Measurements from ENCODE around the gene ERO1B. TPM values are rescaled to one million over a fixed set of nuclear protein-coding genes. Genes with fewer than 3 reads are reported as not detected.

The ERO1B gene
- total and polyA plus RNA-seq, 5 donors: 3.2 to 6.3 (median 5.0) TPM

DNA sequence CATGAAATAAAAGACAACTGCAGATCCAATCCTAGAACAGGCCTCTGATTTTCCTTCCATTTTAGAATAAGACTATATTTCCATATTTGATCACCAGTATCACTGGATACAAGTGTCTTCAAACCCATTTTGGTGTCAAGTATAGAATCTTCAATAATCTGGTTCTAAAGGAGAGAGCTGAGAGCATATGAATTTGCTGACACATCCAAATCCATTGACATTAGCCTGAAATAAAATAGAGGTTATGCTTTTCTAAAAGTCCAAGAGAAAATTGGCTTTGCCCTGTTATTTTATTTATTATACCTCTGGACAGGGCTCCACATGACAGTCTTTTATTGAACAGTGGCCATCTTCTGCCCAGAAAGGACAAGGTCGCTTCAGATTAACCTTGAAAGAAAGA, 28.6 kb downstream of the ERO1B start:
- intact Hi-C loops (cut with DNase I): no loop called here
- ATAC-seq: no peak

DNA sequence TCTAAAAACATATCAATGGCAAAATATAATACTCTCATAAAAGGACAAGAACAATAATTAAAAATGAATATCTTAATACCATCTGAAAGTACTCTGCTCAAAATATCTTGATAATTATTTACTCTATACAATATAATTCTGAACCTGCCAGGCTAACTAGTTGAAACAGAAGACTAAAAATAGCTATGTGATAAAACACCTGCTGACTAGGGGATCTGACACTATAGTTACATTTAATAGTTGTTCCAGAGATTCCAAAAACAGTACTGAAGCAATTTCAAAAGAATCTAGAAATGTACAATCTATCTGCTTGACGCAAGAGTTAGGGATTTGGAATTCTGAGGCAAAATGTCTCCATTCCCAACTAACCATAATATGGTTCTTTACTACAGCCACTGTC, 30.2 kb downstream of the ERO1B start:
- DNase-seq (no peak), ATAC-seq (no peak)
- peaks cover 2% of the 10 kb centered on the region for H3K4me1 ChIP-seq (ENCODE audit: control insufficient read depth, insufficient read depth, low read length)
- H3K4me3 ChIP-seq (ENCODE audit: low read length): no peak overlapping the region
- 79% methylated on average over 1 of the region's 1 CpG for WGBS
- intact Hi-C loops (cut with DNase I): no loop called here
- no peak overlapping the region for H3K27ac ChIP-seq (ENCODE audit: low read length)
- no peaks in the 10 kb centered on the region for H3K9me3 ChIP-seq (ENCODE audit: control insufficient read depth, low read length)
- no peaks in the 10 kb centered on the region for H3K27me3 ChIP-seq (ENCODE audit: control insufficient read depth, insufficient read depth)

More for the DNA sequence above, 28.6 kb downstream of the ERO1B start:
- no peak overlapping the region for H3K27ac ChIP-seq (ENCODE audit: low read length)
- no peak for DNase-seq
- no peaks in the 10 kb centered on the region for H3K27me3 ChIP-seq (ENCODE audit: control insufficient read depth, insufficient read depth)
- 99% methylated on average over 1 of the region's 1 CpG for WGBS
- peaks cover 2% of the 10 kb centered on the region for H3K4me1 ChIP-seq (ENCODE audit: control insufficient read depth, insufficient read depth, low read length)
- no peaks in the 10 kb centered on the region for H3K9me3 ChIP-seq (ENCODE audit: control insufficient read depth, low read length)
- H3K4me3 ChIP-seq (ENCODE audit: low read length): no peak overlapping the region

DNA sequence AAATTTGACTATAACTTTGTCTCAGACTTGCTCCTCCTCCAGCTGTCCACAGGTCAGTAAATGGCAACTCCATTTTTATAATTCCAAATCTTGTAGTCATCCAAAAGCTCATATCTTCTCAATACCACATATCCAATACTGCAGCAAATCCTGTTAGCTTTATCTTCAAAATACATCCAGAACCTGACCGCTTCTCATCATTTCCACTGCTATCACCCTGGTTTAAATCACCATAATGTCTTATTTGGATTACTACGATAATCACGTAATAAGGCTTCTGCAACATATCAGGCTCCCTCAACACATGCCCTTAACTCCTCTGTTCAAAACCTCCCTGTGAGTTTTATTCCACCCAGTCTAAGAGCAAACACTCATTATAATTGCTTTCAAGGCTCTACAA, 34.5 kb downstream of the ERO1B start:
- intact Hi-C loops (cut with DNase I): no loop called here

DNA sequence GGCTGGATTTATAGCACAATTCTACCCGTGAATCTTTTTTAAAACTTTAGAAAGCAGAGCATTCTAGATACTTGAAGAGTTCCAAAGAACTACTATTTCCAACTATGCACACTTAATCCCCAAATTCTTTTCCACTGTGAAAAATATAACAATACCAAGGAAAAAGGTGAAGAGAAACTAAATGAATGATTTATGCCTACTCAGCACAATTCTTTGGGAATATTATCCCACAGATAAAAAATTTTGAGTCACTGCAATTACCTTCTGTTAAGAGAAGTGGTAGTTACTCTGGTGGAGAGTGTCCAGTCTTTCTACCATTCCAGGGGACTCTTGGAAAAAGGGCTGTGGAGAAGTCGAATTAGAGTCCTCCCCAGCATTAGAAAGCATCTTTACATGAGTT, 39.2 kb downstream of the ERO1B start:
- Histone ChIP-seq H3K4me3 (ENCODE audit: low read length) (no peak overlapping the region), H3K9me3 (ENCODE audit: control insufficient read depth, low read length) (no peaks in the 10 kb centered on the region), H3K4me1 (ENCODE audit: control insufficient read depth, insufficient read depth, low read length) (no peaks in the 10 kb centered on the region), H3K27ac (ENCODE audit: low read length) (no peak overlapping the region), H3K27me3 (ENCODE audit: control insufficient read depth, insufficient read depth) (no peaks in the 10 kb centered on the region)
- ATAC-seq (no peak), DNase-seq (no peak)
- intact Hi-C loops (cut with DNase I): no loop called here
- WGBS: 92% methylated on average over 2 of the region's 2 CpGs

More for the DNA sequence above, 34.5 kb downstream of the ERO1B start:
- 96% methylated on average over 3 of the region's 3 CpGs for WGBS
- Histone ChIP-seq H3K27ac (ENCODE audit: low read length) (no peak overlapping the region), H3K4me1 (ENCODE audit: control insufficient read depth, insufficient read depth, low read length) (no peaks in the 10 kb centered on the region), H3K27me3 (ENCODE audit: control insufficient read depth, insufficient read depth) (no peaks in the 10 kb centered on the region), H3K4me3 (ENCODE audit: low read length) (no peak overlapping the region), H3K9me3 (ENCODE audit: control insufficient read depth, low read length) (no peaks in the 10 kb centered on the region)
- DNase-seq: no peak
- no peak for ATAC-seq

DNA sequence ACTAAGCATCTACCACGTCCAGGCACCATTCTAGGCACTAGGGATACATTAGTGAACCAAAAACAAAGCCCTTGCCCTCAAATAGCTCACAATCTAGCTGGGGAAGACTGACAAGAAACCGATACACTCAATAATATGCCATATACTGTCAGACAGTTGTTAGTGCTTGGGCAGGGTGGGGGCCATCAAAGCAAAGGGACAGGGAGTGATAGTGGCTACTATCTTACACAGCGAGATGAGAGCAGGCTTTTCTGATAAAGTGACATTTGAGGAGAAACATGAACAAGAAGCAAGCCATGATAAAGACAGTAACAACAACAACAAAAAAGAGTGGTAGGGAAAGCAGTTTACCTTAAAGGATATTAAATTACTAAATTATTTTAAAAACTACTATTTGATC, 41.1 kb downstream of the ERO1B start:
- Histone ChIP-seq H3K4me1 (ENCODE audit: control insufficient read depth, insufficient read depth, low read length) (no peaks in the 10 kb centered on the region), H3K27ac (ENCODE audit: low read length) (no peak overlapping the region), H3K9me3 (ENCODE audit: control insufficient read depth, low read length) (no peaks in the 10 kb centered on the region), H3K27me3 (ENCODE audit: control insufficient read depth, insufficient read depth) (no peaks in the 10 kb centered on the region), H3K4me3 (ENCODE audit: low read length) (no peak overlapping the region)
- intact Hi-C loops (cut with DNase I): no loop called here
- 83% methylated on average over 3 of the region's 3 CpGs for WGBS
- no peak for DNase-seq
- ATAC-seq: no peak

DNA sequence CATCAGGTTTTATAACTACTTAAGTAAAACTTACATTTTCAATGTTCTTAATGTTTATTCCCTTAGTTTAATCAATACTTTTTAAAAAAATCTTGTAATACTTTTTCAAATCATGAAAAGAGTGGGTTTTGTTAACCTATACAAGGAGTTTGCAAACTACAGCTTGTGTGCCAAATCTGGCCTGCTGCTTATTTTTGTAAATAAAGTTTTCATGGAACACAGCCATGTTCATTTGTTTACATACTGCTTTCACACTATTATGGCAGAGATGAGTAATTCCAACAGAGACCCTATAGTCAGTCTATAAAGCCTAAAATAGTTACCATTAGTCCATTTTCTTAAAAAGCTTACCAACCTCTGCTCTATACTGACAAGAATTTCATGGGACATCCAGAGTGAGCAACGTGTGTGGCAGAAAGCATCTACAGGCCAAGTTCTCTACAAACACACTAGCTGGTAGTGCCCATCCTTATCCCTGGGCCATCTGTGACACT, 42.6 kb downstream of the ERO1B start:
- intact Hi-C loops (cut with DNase I): no loop called here
- no peak for ATAC-seq
- no peaks in the 10 kb centered on the region for H3K9me3 ChIP-seq (ENCODE audit: control insufficient read depth, low read length)
- H3K4me3 ChIP-seq (ENCODE audit: low read length): no peak overlapping the region
- no peaks in the 10 kb centered on the region for H3K27me3 ChIP-seq (ENCODE audit: control insufficient read depth, insufficient read depth)
- DNase-seq: no peak
- no peaks in the 10 kb centered on the region for H3K4me1 ChIP-seq (ENCODE audit: control insufficient read depth, insufficient read depth, low read length)
- 79% methylated on average over 1 of the region's 1 CpG for WGBS
- H3K27ac ChIP-seq (ENCODE audit: low read length): no peak overlapping the region

DNA sequence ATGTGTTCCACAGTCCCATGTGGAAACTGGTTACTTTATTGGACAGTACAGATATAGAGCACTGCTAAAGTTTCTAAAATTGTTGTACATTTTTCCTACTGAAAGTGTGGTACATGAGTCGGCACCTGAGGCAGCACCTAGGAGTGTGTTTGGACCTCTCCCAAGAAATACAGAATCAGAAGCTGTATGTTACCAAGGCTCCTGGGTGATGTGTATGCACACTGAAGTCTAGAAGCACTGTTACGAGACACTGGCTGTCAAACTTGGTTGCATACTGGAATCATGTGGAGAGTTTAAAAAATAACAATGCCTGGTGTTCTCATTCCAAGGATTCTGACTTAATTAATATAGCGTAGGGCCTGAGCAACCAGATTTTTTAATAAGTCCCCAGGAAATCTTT, 46.6 kb downstream of the ERO1B start:
- ATAC-seq: no peak

DNA sequence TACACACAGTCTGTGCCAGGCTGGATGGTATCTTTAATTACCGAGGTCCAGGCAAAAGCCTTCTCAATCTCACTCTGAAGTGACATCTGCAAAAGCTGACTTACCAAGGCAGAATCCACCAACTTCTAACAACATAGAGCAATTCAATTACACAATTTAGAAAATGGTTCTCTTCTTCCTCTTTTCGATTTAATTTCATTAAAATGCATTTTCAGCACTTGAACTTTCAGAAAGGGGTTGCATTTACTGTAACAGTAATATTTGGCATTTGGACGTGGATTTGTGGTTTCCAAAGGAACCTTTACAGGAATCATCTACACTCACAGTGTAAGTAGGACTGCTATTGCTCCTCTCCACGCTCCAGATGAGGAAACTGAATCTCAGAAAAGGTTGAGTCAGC, 53.3 kb downstream of the ERO1B start:
- Histone ChIP-seq H3K27ac (ENCODE audit: low read length) (no peak overlapping the region), H3K4me3 (ENCODE audit: low read length) (no peak overlapping the region), H3K27me3 (ENCODE audit: control insufficient read depth, insufficient read depth) (no peaks in the 10 kb centered on the region), H3K9me3 (ENCODE audit: control insufficient read depth, low read length) (no peaks in the 10 kb centered on the region), H3K4me1 (ENCODE audit: control insufficient read depth, insufficient read depth, low read length) (no peaks in the 10 kb centered on the region)
- ATAC-seq (no peak), DNase-seq (no peak)
- 82% methylated on average over 4 of the region's 4 CpGs for WGBS
- intact Hi-C loops (cut with DNase I): no loop called here

More for the DNA sequence above, 46.6 kb downstream of the ERO1B start:
- no peak for DNase-seq
- no peaks in the 10 kb centered on the region for H3K9me3 ChIP-seq (ENCODE audit: control insufficient read depth, low read length)
- WGBS: 95% methylated on average over 3 of the region's 3 CpGs
- intact Hi-C loops (cut with DNase I): no loop called here
- H3K4me3 ChIP-seq (ENCODE audit: low read length): no peak overlapping the region
- H3K27ac ChIP-seq (ENCODE audit: low read length): no peak overlapping the region
- H3K4me1 ChIP-seq (ENCODE audit: control insufficient read depth, insufficient read depth, low read length): no peaks in the 10 kb centered on the region
- H3K27me3 ChIP-seq (ENCODE audit: control insufficient read depth, insufficient read depth): no peaks in the 10 kb centered on the region

DNA sequence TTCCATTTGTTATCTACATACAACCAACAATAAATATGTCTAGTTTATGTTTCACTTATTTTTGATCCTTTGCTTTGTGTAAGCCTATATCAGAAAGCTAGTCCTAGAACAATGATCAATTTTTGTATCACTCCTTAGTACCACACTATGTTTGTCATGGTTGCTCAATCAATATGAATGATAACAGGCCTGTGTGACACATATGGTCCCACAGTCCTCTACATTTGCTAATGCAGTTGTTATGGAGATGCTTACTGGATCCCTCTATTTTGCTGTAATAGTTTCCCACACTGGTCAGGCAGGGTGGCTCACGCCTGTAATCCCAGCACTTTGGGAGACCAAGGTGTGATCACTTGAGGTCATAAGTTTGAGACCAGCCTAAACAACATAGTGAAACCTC, 59.1 kb downstream of the ERO1B start:
- Histone ChIP-seq H3K4me3 (ENCODE audit: low read length) (no peak overlapping the region), H3K4me1 (ENCODE audit: control insufficient read depth, insufficient read depth, low read length) (no peaks in the 10 kb centered on the region), H3K27ac (ENCODE audit: low read length) (no peak overlapping the region), H3K27me3 (ENCODE audit: control insufficient read depth, insufficient read depth) (no peaks in the 10 kb centered on the region), H3K9me3 (ENCODE audit: control insufficient read depth, low read length) (no peaks in the 10 kb centered on the region)
- 98% methylated on average over 1 of the region's 1 CpG for WGBS
- DNase-seq (no peak), ATAC-seq (no peak)
- intact Hi-C loops (cut with DNase I): no loop called here

DNA sequence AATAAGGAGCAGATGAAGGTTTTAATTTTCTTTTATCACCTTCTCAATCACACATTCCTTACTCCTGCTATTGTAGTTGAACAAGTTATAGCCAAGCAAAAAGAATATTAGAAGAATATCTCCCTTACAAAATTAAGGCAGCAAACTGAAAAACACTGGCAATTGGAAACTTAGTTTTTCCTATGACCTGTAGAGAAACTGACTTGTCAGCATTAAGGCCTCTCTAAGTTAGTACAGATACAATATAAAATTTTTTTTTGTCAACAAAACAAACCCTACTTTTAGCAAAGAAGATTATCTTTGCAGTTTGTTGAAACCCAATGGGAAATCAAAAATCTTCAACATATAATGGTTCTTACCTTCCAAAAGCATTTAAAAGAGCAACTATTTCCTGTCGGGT, 61.3 kb downstream of the ERO1B start:
- no peaks in the 10 kb centered on the region for H3K9me3 ChIP-seq (ENCODE audit: control insufficient read depth, low read length)
- no peak for ATAC-seq
- H3K27ac ChIP-seq (ENCODE audit: low read length): no peak overlapping the region
- intact Hi-C loops (cut with DNase I): no loop called here
- 92% methylated on average over 1 of the region's 1 CpG for WGBS
- H3K4me3 ChIP-seq (ENCODE audit: low read length): no peak overlapping the region
- H3K27me3 ChIP-seq (ENCODE audit: control insufficient read depth, insufficient read depth): no peaks in the 10 kb centered on the region
- no peak for DNase-seq
- no peaks in the 10 kb centered on the region for H3K4me1 ChIP-seq (ENCODE audit: control insufficient read depth, insufficient read depth, low read length)

DNA sequence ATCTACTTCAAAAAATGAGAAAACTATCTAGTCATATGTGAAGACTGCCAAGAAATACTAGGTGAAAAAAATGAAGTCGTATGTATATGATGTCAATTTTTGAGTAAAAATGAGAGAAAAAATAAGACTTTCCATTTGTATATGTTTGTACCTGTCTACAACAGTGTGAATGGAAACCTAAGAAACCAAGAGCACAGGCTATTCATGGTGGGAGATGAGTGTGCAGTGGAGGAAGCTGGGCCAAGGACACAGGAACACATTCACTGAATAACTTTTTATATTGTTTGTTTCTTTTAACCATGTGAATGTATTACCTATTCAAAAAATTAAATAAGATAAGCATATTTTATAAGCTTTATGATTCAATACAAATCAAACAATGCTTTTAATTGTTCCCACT, 67.0 kb downstream of the ERO1B start:
- 85% methylated on average over 1 of the region's 1 CpG for WGBS
- Histone ChIP-seq H3K4me3 (ENCODE audit: low read length) (no peak overlapping the region), H3K9me3 (ENCODE audit: control insufficient read depth, low read length) (no peaks in the 10 kb centered on the region), H3K27ac (ENCODE audit: low read length) (no peak overlapping the region), H3K4me1 (ENCODE audit: control insufficient read depth, insufficient read depth, low read length) (no peaks in the 10 kb centered on the region), H3K27me3 (ENCODE audit: control insufficient read depth, insufficient read depth) (no peaks in the 10 kb centered on the region)
- intact Hi-C loops (cut with DNase I): no loop called here
- ATAC-seq (no peak), DNase-seq (no peak)

DNA sequence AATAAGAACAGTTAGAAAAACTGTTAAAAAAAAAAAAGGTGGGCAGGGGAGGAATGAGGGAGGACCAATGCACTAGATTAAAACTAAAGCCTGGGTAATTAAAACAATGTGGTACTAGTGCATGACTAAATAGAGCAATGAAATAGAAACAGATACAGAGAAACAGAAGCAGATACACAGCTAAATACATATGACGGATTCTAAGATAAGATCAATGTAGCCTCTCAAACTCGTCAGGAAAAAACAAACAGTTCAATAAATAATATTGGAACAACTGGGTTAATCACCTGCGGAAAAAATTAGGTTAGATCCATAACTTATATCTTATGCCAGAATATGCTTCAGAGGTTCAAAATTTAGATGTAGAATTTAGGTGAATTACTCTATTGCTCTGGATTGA, 68.2 kb downstream of the ERO1B start:
- no peak for DNase-seq
- intact Hi-C loops (cut with DNase I): no loop called here
- H3K27ac ChIP-seq (ENCODE audit: low read length): no peak overlapping the region
- no peaks in the 10 kb centered on the region for H3K9me3 ChIP-seq (ENCODE audit: control insufficient read depth, low read length)
- no peaks in the 10 kb centered on the region for H3K27me3 ChIP-seq (ENCODE audit: control insufficient read depth, insufficient read depth)
- WGBS: 90% methylated on average over 3 of the region's 3 CpGs
- no peaks in the 10 kb centered on the region for H3K4me1 ChIP-seq (ENCODE audit: control insufficient read depth, insufficient read depth, low read length)
- no peak overlapping the region for H3K4me3 ChIP-seq (ENCODE audit: low read length)
- ATAC-seq: no peak

Data from right cardiac atrium (tissue), 5 donors.